ENCODE results near the gene CD72.
A peak's percentile ranks its signal among the peaks of the same experiment; 100 is the strongest.
"Not testable (repeated sequence)": the region's sequence is repeated elsewhere in the genome, so short reads cannot be mapped to it uniquely, and the experiment has no call there.

Gene CD72

GRCh38 chr9:35593581-35593980 lies 24.6 kb downstream of the CD72 start:
- no peak for DNase-seq (ENCODE audit: low read depth in 2 of 3, low spot score in 2 of 3)

DNA sequence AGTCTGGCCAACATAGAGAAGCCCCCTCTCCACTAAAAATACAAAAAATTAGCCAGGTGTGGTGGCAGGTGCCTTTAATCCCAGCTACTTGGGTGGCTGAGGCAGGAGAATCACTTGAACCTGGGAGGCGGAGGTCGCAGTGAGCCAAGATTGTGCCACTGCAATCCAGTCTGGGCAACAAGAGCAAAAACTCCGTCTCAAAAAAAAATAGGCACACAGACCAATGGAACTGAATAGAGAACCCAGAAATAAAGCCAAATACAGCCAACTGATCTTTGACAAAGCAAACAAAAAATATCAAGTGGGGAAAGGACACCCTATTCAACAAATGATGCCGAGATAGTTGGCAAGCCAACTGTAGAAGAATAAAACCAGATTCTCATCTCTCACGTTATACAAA lies 29.7 kb downstream of the CD72 start:
- DNase-seq (ENCODE audit: low read depth in 2 of 3, low spot score in 2 of 3) = not testable (repeated sequence)

DNA sequence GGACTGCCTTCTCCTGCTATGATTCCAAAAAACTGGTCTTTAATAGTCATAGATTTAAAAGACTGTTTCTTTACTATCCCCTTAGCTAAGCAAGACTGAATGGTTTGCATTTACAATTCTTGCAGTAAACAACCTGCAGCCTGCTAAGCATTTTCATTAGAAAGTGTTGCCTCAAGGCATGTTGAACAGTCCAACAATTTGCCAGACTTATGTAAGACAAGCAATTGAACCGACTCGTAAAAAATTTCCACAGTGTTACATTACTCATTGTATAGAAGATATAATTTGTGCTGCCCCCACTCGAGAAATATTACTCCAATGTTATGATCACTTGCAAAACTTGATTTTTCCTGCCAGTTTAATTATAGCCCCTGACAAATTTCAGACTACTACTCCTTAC lies 33.5 kb downstream of the CD72 start:
- not testable (repeated sequence) for DNase-seq (ENCODE audit: low read depth in 2 of 3, low spot score in 2 of 3)

DNA sequence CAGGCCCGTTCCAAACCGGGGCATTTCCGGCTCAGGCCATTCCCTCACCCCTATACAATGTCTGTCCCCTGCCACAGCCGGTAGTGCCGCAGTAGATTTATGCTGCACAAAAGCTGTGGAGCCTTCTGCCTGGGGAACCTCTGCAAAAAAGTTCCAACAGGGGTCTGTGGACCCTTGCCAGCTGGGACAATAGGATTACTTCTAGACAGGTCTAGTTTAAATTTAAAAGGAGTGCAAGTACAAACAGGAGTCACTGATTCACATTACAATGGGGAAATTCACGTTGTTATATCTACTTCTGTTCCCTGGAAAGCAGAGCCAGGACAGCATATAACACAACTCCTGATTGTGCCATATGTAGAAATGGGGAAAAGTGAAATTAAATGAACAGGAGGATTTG lies 34.7 kb downstream of the CD72 start:
- DNase-seq (ENCODE audit: low read depth in 2 of 3, low spot score in 2 of 3) = not testable (repeated sequence)

GRCh38 chr9:35579659-35580227 lies 38.5 kb downstream of the CD72 start:
- not testable (repeated sequence) for DNase-seq (ENCODE audit: low read depth in 2 of 3, low spot score in 2 of 3)

DNA sequence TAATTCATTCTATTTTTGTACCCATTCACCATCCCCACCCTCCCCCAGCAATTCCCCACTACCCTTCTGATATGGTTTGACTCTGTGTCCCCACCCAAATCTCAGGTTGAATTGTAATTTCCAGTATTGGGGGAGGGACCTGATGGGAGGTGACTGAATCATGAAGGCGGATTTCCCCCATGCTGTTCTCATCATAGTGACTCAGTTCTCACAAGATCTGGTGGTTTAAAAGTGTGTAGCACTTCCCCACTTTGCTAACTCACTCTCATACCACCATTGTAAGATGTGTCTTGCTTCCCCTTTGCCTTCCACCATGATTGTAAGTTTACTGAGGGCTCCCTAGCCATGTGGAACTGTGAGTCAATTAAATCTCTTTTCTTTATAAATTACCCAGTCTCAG lies 39.1 kb downstream of the CD72 start:
- DNase-seq (ENCODE audit: low read depth in 2 of 3, low spot score in 2 of 3) = no peak

DNA sequence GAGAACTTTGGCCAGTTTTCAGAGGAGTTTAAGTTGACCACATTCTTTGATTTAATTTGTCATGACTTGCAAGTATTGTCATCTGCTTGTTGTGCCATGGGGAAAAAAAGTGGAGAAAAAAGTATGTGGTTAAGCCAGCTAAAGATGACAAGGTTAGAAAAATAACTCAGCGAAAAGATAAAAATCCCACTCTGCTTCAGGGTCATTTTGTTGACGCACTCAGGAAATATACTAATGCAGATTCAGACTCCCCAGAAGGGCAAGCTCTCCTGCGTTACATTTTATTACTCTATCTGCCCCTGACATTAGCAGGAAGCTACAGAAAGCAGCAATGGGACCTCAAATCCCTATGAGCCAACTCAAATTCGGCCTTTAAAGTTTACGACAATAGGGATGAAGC lies 40.7 kb downstream of the CD72 start:
- DNase-seq (ENCODE audit: low read depth in 2 of 3, low spot score in 2 of 3) = no peak

DNA sequence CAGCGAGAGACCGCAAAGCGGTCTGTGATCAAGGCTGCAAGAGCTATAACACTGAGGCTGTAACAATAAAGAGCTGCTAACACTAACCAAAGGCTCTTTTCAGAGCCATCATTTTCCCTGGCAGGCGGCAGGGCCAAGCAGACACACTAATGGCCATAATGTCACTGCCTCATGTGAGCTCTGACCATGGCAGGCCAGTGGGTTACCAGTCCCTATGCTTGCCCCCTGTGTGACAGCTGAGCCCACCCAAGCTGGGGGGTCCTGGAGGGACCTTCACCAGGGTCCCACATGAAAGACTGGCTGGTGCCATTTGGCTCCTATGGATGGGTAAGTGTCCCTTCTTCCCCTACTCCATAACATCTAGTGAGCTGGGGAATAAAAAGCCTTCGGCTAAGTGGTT lies 42.7 kb downstream of the CD72 start:
- DNase-seq (ENCODE audit: low read depth in 2 of 3, low spot score in 2 of 3) = no peak

DNA sequence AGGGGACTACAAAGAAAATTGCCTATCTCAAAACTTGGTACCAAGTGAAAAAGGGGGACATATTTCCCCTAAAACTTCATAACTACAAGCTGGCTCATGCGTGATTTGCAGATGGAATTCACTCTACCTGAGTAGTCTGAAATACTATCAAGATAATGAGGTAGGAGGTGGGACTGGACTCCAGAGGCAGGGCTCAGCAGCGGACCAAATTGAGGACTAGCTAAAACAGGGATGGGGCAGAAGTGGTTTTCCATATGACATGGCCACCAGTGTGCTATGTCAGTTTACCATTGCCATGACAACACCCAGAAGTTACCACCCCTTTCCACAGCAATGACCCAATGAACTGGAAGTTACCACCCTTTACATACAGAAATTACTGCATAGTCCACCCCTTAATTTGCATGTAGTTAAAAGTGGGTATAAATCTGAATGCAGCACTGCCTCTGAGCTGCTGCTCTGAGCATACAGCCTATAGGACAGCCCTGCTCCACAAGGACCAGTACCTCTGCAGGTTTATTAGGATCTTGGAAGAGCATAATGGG lies 43.6 kb downstream of the CD72 start:
- DNase-seq (ENCODE audit: low read depth in 2 of 3, low spot score in 2 of 3) = no peak

- peak in 2 of 3 experiments; percentile 30 to 45 for DNase-seq (ENCODE audit: low read depth in 2 of 3, low spot score in 2 of 3)
These were observed 47.3 kb downstream of the CD72 start for GRCh38 chr9:35570709-35571504.

DNA sequence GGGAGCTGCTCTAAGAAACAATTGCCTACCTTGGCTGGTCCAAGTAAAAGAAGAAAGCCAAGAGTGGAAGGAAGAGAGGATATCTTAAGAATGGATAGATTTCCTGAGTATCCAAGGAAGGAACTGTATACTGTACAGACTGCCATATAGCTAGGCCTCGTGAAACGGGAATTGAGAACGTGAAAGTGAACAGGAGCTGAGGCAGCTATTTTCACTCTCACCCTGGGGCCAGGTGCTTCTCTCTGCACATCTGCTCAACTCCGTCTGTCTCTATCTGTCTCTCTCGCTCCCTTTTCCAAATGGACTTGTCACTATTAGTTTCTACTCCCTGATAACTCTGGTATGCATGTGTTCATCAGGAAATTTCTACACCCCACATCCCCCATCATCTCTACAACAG lies 49.0 kb downstream of the CD72 start:
- no peak for DNase-seq (ENCODE audit: low read depth in 2 of 3, low spot score in 2 of 3)

- DNase-seq (ENCODE audit: low read depth in 2 of 3, low spot score in 2 of 3) = no peak
These were observed 50.0 kb downstream of the CD72 start for GRCh38 chr9:35568196-35568595.

- DNase-seq (ENCODE audit: low read depth in 2 of 3, low spot score in 2 of 3) = no peak
These were observed 51.8 kb downstream of the CD72 start for GRCh38 chr9:35566417-35566816.

DNA sequence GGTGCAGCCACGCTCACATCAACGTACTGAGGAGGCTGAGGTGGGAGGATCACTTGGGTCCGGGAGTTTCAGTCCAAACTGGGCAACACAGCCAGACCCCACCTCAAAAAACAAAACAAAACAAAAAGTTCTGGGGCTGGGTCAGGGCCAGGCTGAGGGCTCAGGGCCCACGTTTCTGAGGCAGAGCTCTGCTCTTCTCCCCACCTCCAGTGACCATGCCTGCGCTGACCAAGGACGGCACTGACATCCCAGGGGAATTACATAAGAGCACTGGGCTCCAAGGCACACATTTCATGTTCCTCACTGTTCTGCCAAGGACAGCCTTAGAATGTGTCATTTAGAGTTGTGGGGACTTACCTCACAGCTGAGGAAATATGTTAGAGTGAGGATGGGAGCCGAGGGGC lies 53.6 kb downstream of the CD72 start:
- DNase-seq (ENCODE audit: low read depth in 2 of 3, low spot score in 2 of 3) = no peak

DNA sequence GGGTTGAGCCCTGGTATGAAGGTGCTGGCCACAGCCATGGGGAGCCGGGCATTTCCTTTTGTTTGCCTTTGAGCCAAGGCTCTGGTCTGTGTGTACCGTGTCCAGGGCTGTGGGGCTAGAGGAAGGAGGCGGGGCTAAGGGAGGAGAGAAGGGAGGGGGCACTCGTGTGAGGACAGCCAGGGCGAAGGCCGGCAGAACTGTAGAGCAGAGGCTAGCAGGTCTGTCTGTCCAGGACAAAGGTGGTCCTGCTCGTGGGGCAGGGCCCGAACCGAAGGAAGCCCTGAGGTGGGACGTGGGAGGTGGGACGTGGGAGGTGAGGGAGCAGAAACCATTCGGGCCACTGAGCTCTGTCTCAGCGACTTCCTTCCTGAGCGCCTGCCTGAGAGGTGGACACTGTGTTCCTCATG lies 54.4 kb downstream of the CD72 start:
- DNase-seq (ENCODE audit: low read depth in 2 of 3, low spot score in 2 of 3) = no peak

GRCh38 chr9:35562895-35563780 lies 55.1 kb downstream of the CD72 start:
- no peak for DNase-seq (ENCODE audit: low read depth in 2 of 3, low spot score in 2 of 3)

DNA sequence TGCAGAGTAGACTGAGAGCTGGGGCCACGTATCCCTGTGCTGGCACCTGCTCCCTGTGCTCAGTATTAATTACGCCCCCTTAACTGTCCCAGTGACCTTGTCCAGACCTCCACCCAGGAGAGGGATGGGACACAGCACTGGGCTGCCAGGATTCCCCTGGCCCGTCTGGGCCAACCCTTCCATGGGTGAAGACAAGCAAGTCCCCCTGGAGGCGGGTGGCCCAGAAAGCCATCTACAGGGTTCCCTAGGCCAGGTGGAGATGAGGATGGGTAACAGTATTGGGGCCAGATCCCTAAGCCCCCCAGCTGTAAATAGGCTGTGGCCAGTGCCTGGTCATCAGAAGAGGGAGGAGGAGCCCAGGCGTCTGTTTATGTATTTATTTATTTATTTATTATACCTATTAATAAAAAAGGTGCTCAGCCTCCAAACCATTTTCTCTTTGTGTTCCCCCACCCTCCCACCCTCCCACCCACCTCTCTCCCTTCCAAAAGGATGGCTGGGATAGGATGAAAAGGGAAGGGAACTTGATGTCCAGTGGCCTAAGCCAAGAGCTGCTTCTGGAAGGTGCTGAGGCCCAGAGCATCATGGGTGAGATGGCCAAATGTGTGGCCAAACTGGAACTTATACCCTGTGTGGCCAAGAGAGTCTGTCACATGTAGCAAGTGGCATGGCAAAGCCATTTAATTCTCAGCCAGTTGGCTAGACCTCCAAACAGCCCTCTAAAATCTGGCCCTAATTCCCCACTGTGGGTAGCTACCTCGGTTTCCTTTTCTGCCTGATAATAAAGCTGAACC lies 56.5 kb downstream of the CD72 start:
- DNase-seq (ENCODE audit: low read depth in 2 of 3, low spot score in 2 of 3) = no peak

GRCh38 chr9:35560625-35561337 lies 57.4 kb downstream of the CD72 start:
- no peak for DNase-seq (ENCODE audit: low read depth in 2 of 3, low spot score in 2 of 3)
